ENCODE measurements around the gene AQP12B. TPM values are rescaled to one million over a fixed set of nuclear protein-coding genes. Genes with fewer than 3 reads are reported as not detected.

AQP12B gene
- total RNA-seq, 1 donor = not detected

- no peak for DNase-seq (ENCODE audit: low read depth)
- no peak overlapping the region for H3K4me3 ChIP-seq (ENCODE audit: low read depth, low read length)
- no peak for TF ChIP-seq CTCF (IDR thresholded peaks at IDR 0.05; ENCODE audit: insufficient read depth, low read length)
Observed at GRCh38 chr2:240707821-240708220, 25.1 kb upstream of the AQP12B start.

- H3K4me3 ChIP-seq (ENCODE audit: low read depth, low read length) = no peak overlapping the region
- TF ChIP-seq CTCF (IDR thresholded peaks at IDR 0.05; ENCODE audit: insufficient read depth, low read length) = no peak
Observed at GRCh38 chr2:240707043-240707756, 24.5 kb upstream of the AQP12B start.

GRCh38 chr2:240705204-240705791, 22.6 kb upstream of the AQP12B start:
- no peak overlapping the region for H3K4me3 ChIP-seq (ENCODE audit: low read depth, low read length)
- no peak for TF ChIP-seq CTCF (IDR thresholded peaks at IDR 0.05; ENCODE audit: insufficient read depth, low read length)
- DNase-seq (ENCODE audit: low read depth) = no peak

More at GRCh38 chr2:240707043-240707756, 24.5 kb upstream of the AQP12B start:
- DNase-seq (ENCODE audit: low read depth) = no peak

GRCh38 chr2:240704651-240705050, 22.0 kb upstream of the AQP12B start:
- H3K4me3 ChIP-seq (ENCODE audit: low read depth, low read length) = no peak overlapping the region
- no peak for TF ChIP-seq CTCF (IDR thresholded peaks at IDR 0.05; ENCODE audit: insufficient read depth, low read length)
- no peak for DNase-seq (ENCODE audit: low read depth)

GRCh38 chr2:240703417-240704341, 21.0 kb upstream of the AQP12B start:
- no peak for TF ChIP-seq CTCF (IDR thresholded peaks at IDR 0.05; ENCODE audit: insufficient read depth, low read length)
- no peak for DNase-seq (ENCODE audit: low read depth)
- no peak overlapping the region for H3K4me3 ChIP-seq (ENCODE audit: low read depth, low read length)

GRCh38 chr2:240702640-240703011, 19.9 kb upstream of the AQP12B start:
- no peak for DNase-seq (ENCODE audit: low read depth)
- no peak overlapping the region for H3K4me3 ChIP-seq (ENCODE audit: low read depth, low read length)
- TF ChIP-seq CTCF (IDR thresholded peaks at IDR 0.05; ENCODE audit: insufficient read depth, low read length) = no peak
